PFSK-1 (cell line): ENCODE results near the gene DCLK2.

Experiments
- FOXP2 ChIP-seq: optimal IDR thresholded peaks from 2 replicates; pipeline ENCODE3; 2011; ENCODE audit warnings: borderline replicate concordance, control low read depth, inconsistent platforms; ENCODE audit not compliant: insufficient read depth; ENCODE audit errors: extremely low read length, extremely low read depth
- POLR2AphosphoS5 ChIP-seq: IDR thresholded peaks from 2 replicates; pipeline ENCODE4 v1.6.1; 2012; ENCODE audit warnings: low read depth, mild to moderate bottlenecking, control low read depth, low read length, moderate library complexity
- REST ChIP-seq, 2 experiments: IDR thresholded peaks; 2 replicates each; pipeline versions ENCODE4 v1.6.1 to v1.8.0; 2011 to 2012; ENCODE audit warnings: low read depth in 2 of 2, low read length in 2 of 2, control low read depth in 1 of 2, inconsistent platforms in 1 of 2, mild to moderate bottlenecking in 1 of 2, moderate library complexity in 1 of 2; ENCODE audit not compliant: insufficient read depth in 1 of 2
- SIN3A ChIP-seq: IDR thresholded peaks from 2 replicates; pipeline ENCODE4 v1.6.1; 2012; ENCODE audit warnings: mild to moderate bottlenecking, low read length, moderate library complexity, borderline replicate concordance; ENCODE audit not compliant: insufficient read depth
- TAF1 ChIP-seq: IDR thresholded peaks from 2 replicates; pipeline ENCODE4 v1.6.1; 2012; ENCODE audit warnings: low read length, control low read depth, borderline replicate concordance; ENCODE audit not compliant: insufficient read depth

- TF ChIP-seq REST (IDR thresholded peaks at IDR 0.05; ENCODE audit: insufficient read depth in 1 of 2, low read depth in 2 of 2, low read length in 2 of 2) (no peak), TAF1 (no peak), POLR2AphosphoS5 (no peak), FOXP2 (no peak), SIN3A (no peak)
Measured at GRCh38 chr4:150256225-150256620, 178.0 kb downstream of the DCLK2 start.
